Muscle layer of duodenum (tissue), 2 donors: ENCODE results near the gene DHRS4.

Experiments used
- H3K27ac ChIP-seq: one replicate; pipeline ENCODE4 v1.7.0; 2013; ENCODE audit warnings: mild to moderate bottlenecking, low read length
- H3K27me3 ChIP-seq: one replicate; pipeline ENCODE4 v1.7.0; 2013; ENCODE audit warnings: low read depth, mild to moderate bottlenecking, control low read depth, low read length
- H3K36me3 ChIP-seq, 2 donors: one replicate each; pipeline ENCODE4 v1.7.0; 2013; ENCODE audit warnings: low read length in 2 of 2, control low read depth in 1 of 2, mild to moderate bottlenecking in 1 of 2; ENCODE audit not compliant: insufficient read depth in 2 of 2, control insufficient read depth in 1 of 2
- H3K4me1 ChIP-seq, 2 donors: one replicate each; pipeline ENCODE4 v1.7.0; 2013; ENCODE audit warnings: low read length in 2 of 2, mild to moderate bottlenecking in 2 of 2, control low read depth in 1 of 2, moderate library complexity in 1 of 2; ENCODE audit not compliant: insufficient read depth in 2 of 2, control insufficient read depth in 1 of 2
- H3K4me3 ChIP-seq, 2 donors: one replicate each; pipeline ENCODE4 v1.7.0; 2013; ENCODE audit warnings: low read length in 2 of 2, low read depth in 1 of 2, mild to moderate bottlenecking in 1 of 2
- H3K9me3 ChIP-seq, 2 donors: one replicate each; pipeline ENCODE4 v1.7.0; 2013; ENCODE audit warnings: low read length in 2 of 2, control low read depth in 1 of 2, mild to moderate bottlenecking in 1 of 2; ENCODE audit not compliant: control insufficient read depth in 1 of 2
- donor health status: healthy.

Gene DHRS4

GRCh38 chr14:23953464-23954278, at the start of gene DHRS4:
TSS of gene DHRS4 (plus strand) at chr14:23953770. CDS start at chr14:23953789, 19 bp downstream.
- Histone ChIP-seq H3K4me3 (peak within 1 kb of the TSS; percentile 89 to 94), H3K36me3 (no peaks in the 10 kb centered on the region), H3K27me3 (no peaks in the 10 kb centered on the region), H3K9me3 (no peaks in the 10 kb centered on the region), H3K27ac (peak within 1 kb of the TSS; percentile 82), H3K4me1 (peaks cover 0 to 9% of the 10 kb centered on the region in 2 donors)

- H3K36me3 ChIP-seq, result no peaks in the 10 kb centered on the region
- no peak overlapping the region for H3K27ac ChIP-seq
- H3K4me3 ChIP-seq, result no peak overlapping the region
- no peaks in the 10 kb centered on the region for H3K4me1 ChIP-seq
- no peaks in the 10 kb centered on the region for H3K9me3 ChIP-seq
- no peaks in the 10 kb centered on the region for H3K27me3 ChIP-seq
Measured at GRCh38 chr14:23910101-23910875, 43.3 kb upstream of the DHRS4 start.

- Histone ChIP-seq H3K36me3 (no peaks in the 10 kb centered on the region), H3K27ac (no peak overlapping the region), H3K9me3 (no peaks in the 10 kb centered on the region), H3K27me3 (no peaks in the 10 kb centered on the region), H3K4me3 (no peak overlapping the region), H3K4me1 (peaks cover 0 to 5% of the 10 kb centered on the region in 2 donors)
Measured at GRCh38 chr14:23910876-23911210, 42.7 kb upstream of the DHRS4 start.

GRCh38 chr14:23915559-23915958, 38.0 kb upstream of the DHRS4 start:
- H3K4me3 ChIP-seq, result no peak overlapping the region
- no peaks in the 10 kb centered on the region for H3K36me3 ChIP-seq
- H3K9me3 ChIP-seq, result peaks cover 0 to 3% of the 10 kb centered on the region in 2 donors
- no peak overlapping the region for H3K27ac ChIP-seq
- peaks cover 0 to 7% of the 10 kb centered on the region in 2 donors for H3K4me1 ChIP-seq
- no peaks in the 10 kb centered on the region for H3K27me3 ChIP-seq

GRCh38 chr14:23916004-23916403, 37.6 kb upstream of the DHRS4 start:
- Histone ChIP-seq H3K27ac (no peak overlapping the region), H3K27me3 (no peaks in the 10 kb centered on the region), H3K4me3 (no peak overlapping the region), H3K9me3 (peaks cover 0 to 3% of the 10 kb centered on the region in 2 donors), H3K4me1 (peaks cover 0 to 7% of the 10 kb centered on the region in 2 donors), H3K36me3 (no peaks in the 10 kb centered on the region)

GRCh38 chr14:23916446-23916845, 37.1 kb upstream of the DHRS4 start:
- Histone ChIP-seq H3K9me3 (peaks cover 0 to 3% of the 10 kb centered on the region in 2 donors), H3K4me1 (peaks cover 0 to 7% of the 10 kb centered on the region in 2 donors), H3K27ac (no peak overlapping the region), H3K36me3 (no peaks in the 10 kb centered on the region), H3K4me3 (no peak overlapping the region), H3K27me3 (no peaks in the 10 kb centered on the region)

GRCh38 chr14:23922545-23922944, 31.0 kb upstream of the DHRS4 start:
- no peaks in the 10 kb centered on the region for H3K4me1 ChIP-seq
- H3K27me3 ChIP-seq, result no peaks in the 10 kb centered on the region
- H3K9me3 ChIP-seq, result peaks cover 0 to 2% of the 10 kb centered on the region in 2 donors
- H3K36me3 ChIP-seq, result no peaks in the 10 kb centered on the region
- no peak overlapping the region for H3K4me3 ChIP-seq
- H3K27ac ChIP-seq, result no peak overlapping the region

- no peak overlapping the region for H3K27ac ChIP-seq
- no peaks in the 10 kb centered on the region for H3K36me3 ChIP-seq
- H3K9me3 ChIP-seq, result no peaks in the 10 kb centered on the region
- no peak overlapping the region for H3K4me3 ChIP-seq
- H3K27me3 ChIP-seq, result no peaks in the 10 kb centered on the region
- peaks cover 4 to 8% of the 10 kb centered on the region in 2 donors for H3K4me1 ChIP-seq
Measured at GRCh38 chr14:23925523-23926075, 28.0 kb upstream of the DHRS4 start.

GRCh38 chr14:23926543-23926942, 27.0 kb upstream of the DHRS4 start:
- Histone ChIP-seq H3K9me3 (no peaks in the 10 kb centered on the region), H3K4me1 (peaks cover 9 to 15% of the 10 kb centered on the region in 2 donors), H3K27ac (no peak overlapping the region), H3K27me3 (no peaks in the 10 kb centered on the region), H3K4me3 (no peak overlapping the region), H3K36me3 (no peaks in the 10 kb centered on the region)

GRCh38 chr14:23929136-23929535, 24.4 kb upstream of the DHRS4 start:
- H3K4me3 ChIP-seq, result no peak overlapping the region
- no peak overlapping the region for H3K27ac ChIP-seq
- H3K27me3 ChIP-seq, result no peaks in the 10 kb centered on the region
- H3K4me1 ChIP-seq, result peaks cover 9 to 15% of the 10 kb centered on the region in 2 donors
- H3K36me3 ChIP-seq, result no peaks in the 10 kb centered on the region
- no peaks in the 10 kb centered on the region for H3K9me3 ChIP-seq

- H3K36me3 ChIP-seq, result no peaks in the 10 kb centered on the region
- no peak overlapping the region for H3K27ac ChIP-seq
- no peaks in the 10 kb centered on the region for H3K9me3 ChIP-seq
- no peak overlapping the region for H3K4me3 ChIP-seq
- H3K4me1 ChIP-seq, result peaks cover 9 to 15% of the 10 kb centered on the region in 2 donors
- H3K27me3 ChIP-seq, result no peaks in the 10 kb centered on the region
Measured at GRCh38 chr14:23929822-23930294, 23.7 kb upstream of the DHRS4 start.
